RWPE2 (cell line): ENCODE data around the gene RPGRIP1.

ENCODE experiments used
- ATAC-seq: fragments of 200-7000 bp; cut with Tn5 transposase; 3 replicates; pipeline ENCODE4 v1.9.1; 2021; ENCODE audit warnings: low read depth
- DNase-seq: peaks from one replicate; pipeline ENCODE4 v3.0.0-alpha.2; 2020; ENCODE audit warnings: low spot score
- H3K27ac ChIP-seq: fragments of 450-650 bp; 2 replicates; pipeline ENCODE4 v1.5.1; 2017; ENCODE audit warnings: mild to moderate bottlenecking; ENCODE audit not compliant: poor library complexity, severe bottlenecking
- H3K27me3 ChIP-seq: fragments of 250-450 bp; sonication (Bioruptor Pico); 2 replicates; pipeline ENCODE4 v1.5.1; 2021; ENCODE audit warnings: mild to moderate bottlenecking, moderate library complexity; ENCODE audit not compliant: insufficient read depth, poor library complexity, severe bottlenecking
- H3K36me3 ChIP-seq: fragments of 250-450 bp; sonication (Bioruptor Pico); 2 replicates; pipeline ENCODE4 v1.5.1; 2020; ENCODE audit warnings: low read depth, mild to moderate bottlenecking, moderate library complexity
- H3K4me1 ChIP-seq: fragments of 250-450 bp; sonication (Bioruptor Pico); 2 replicates; pipeline ENCODE4 v1.5.1; 2021; ENCODE audit warnings: mild to moderate bottlenecking, moderate library complexity; ENCODE audit not compliant: insufficient read depth, poor library complexity, severe bottlenecking
- H3K4me3 ChIP-seq: fragments of 250-450 bp; sonication (Bioruptor Pico); 2 replicates; pipeline ENCODE4 v1.5.1; 2021; ENCODE audit warnings: mild to moderate bottlenecking, moderate library complexity; ENCODE audit not compliant: severe bottlenecking
- H3K9me3 ChIP-seq: fragments of 250-450 bp; sonication (Bioruptor Pico); 2 replicates; pipeline ENCODE4 v1.5.1; 2021; ENCODE audit warnings: mild to moderate bottlenecking, moderate library complexity; ENCODE audit not compliant: severe bottlenecking
- CTCF ChIP-seq: fragments of 450-650 bp; IDR thresholded peaks from one replicate; pipeline ENCODE4 v1.5.1; 2017; ENCODE audit warnings: mild to moderate bottlenecking, moderate library complexity; ENCODE audit not compliant: poor library complexity, severe bottlenecking

The RPGRIP1 gene

GRCh38 chr14:21236948-21237797 is 42.7 kb upstream of the RPGRIP1 start:
- TF ChIP-seq CTCF: no peak
- H3K4me3 ChIP-seq: no peak overlapping the region
- ATAC-seq: no peak
- peaks cover 4% of the 10 kb centered on the region for H3K4me1 ChIP-seq
- H3K36me3 ChIP-seq: peaks cover 100% of the 10 kb centered on the region
- H3K9me3 ChIP-seq: no peaks in the 10 kb centered on the region
- H3K27me3 ChIP-seq: no peaks in the 10 kb centered on the region
- H3K27ac ChIP-seq: no peak overlapping the region
- DNase-seq: no peak

GRCh38 chr14:21238823-21239518 is 40.9 kb upstream of the RPGRIP1 start:
- ATAC-seq (no peak), DNase-seq (no peak)
- Histone ChIP-seq H3K4me3 (no peak overlapping the region), H3K36me3 (peaks cover 100% of the 10 kb centered on the region), H3K9me3 (no peaks in the 10 kb centered on the region), H3K27me3 (no peaks in the 10 kb centered on the region), H3K27ac (no peak overlapping the region), H3K4me1 (peaks cover 4% of the 10 kb centered on the region)
- TF ChIP-seq CTCF: no peak

- no peak for DNase-seq
- peaks cover 100% of the 10 kb centered on the region for H3K36me3 ChIP-seq
These were observed 39.5 kb upstream of the RPGRIP1 start for GRCh38 chr14:21240417-21240816.

GRCh38 chr14:21241218-21241819 is 38.6 kb upstream of the RPGRIP1 start:
- DNase-seq (no peak), ATAC-seq (0 out of 3 replicates have a peak, but pooled peaks have one; percentile 7)
- Histone ChIP-seq H3K27ac (no peak overlapping the region), H3K9me3 (no peaks in the 10 kb centered on the region), H3K36me3 (peaks cover 100% of the 10 kb centered on the region), H3K4me1 (peaks cover 4% of the 10 kb centered on the region), H3K4me3 (no peak overlapping the region), H3K27me3 (no peaks in the 10 kb centered on the region)
- peak; percentile 76 for TF ChIP-seq CTCF

More at GRCh38 chr14:21240417-21240816, 39.5 kb upstream of the RPGRIP1 start:
- H3K4me3 ChIP-seq: no peak overlapping the region
- H3K27ac ChIP-seq: no peak overlapping the region
- no peaks in the 10 kb centered on the region for H3K27me3 ChIP-seq
- ATAC-seq: no peak
- TF ChIP-seq CTCF: no peak
- no peaks in the 10 kb centered on the region for H3K9me3 ChIP-seq
- H3K4me1 ChIP-seq: peaks cover 4% of the 10 kb centered on the region
